GM12878 (cell line): ENCODE results near the gene MVP.
"Not testable (repeated sequence)": the region's sequence is repeated elsewhere in the genome, so short reads cannot be mapped to it uniquely, and the experiment has no call there.

Experiments used
- CTCF ChIP-seq, 3 experiments: IDR thresholded peaks in 2 of 3; conservative IDR thresholded peaks in 1 of 3; 2 replicates each; pipeline ENCODE4 v1.5.1; 2011; ENCODE audit warnings: low read depth in 3 of 3, low read length in 3 of 3, mild to moderate bottlenecking in 3 of 3, control low read depth in 2 of 3, moderate library complexity in 2 of 3, inconsistent platforms in 1 of 3, mixed read lengths in 1 of 3; ENCODE audit not compliant: control insufficient read depth in 2 of 3, insufficient read depth in 1 of 3; ENCODE audit errors: extremely low read depth in 1 of 3
- SRF ChIP-seq, 2 experiments: IDR thresholded peaks; 2 replicates each; pipeline ENCODE4 v1.6.1; 2011; ENCODE audit warnings: low read depth in 2 of 2, low read length in 2 of 2, mild to moderate bottlenecking in 1 of 2, moderate library complexity in 1 of 2
- YY1 ChIP-seq: IDR thresholded peaks from 2 replicates; pipeline ENCODE4 v1.6.1; 2011; ENCODE audit warnings: low read depth, mild to moderate bottlenecking, low read length
- TF ChIP-seq, protein P1 (sequence below): fragments of 450-650 bp; formaldehyde crosslinking; IDR thresholded peaks from 2 replicates; pipeline ENCODE4 v1.4.0; 2020; ENCODE audit warnings: mild to moderate bottlenecking, moderate library complexity
- TF ChIP-seq, protein P2 (sequence below): IDR thresholded peaks from 2 replicates; pipeline ENCODE4 v1.6.1; 2012; ENCODE audit warnings: mild to moderate bottlenecking, low read depth, low read length

GRCh38 chr16:29783094-29783953 is 36.9 kb upstream of the MVP start:
- TF ChIP-seq, protein P1, sequence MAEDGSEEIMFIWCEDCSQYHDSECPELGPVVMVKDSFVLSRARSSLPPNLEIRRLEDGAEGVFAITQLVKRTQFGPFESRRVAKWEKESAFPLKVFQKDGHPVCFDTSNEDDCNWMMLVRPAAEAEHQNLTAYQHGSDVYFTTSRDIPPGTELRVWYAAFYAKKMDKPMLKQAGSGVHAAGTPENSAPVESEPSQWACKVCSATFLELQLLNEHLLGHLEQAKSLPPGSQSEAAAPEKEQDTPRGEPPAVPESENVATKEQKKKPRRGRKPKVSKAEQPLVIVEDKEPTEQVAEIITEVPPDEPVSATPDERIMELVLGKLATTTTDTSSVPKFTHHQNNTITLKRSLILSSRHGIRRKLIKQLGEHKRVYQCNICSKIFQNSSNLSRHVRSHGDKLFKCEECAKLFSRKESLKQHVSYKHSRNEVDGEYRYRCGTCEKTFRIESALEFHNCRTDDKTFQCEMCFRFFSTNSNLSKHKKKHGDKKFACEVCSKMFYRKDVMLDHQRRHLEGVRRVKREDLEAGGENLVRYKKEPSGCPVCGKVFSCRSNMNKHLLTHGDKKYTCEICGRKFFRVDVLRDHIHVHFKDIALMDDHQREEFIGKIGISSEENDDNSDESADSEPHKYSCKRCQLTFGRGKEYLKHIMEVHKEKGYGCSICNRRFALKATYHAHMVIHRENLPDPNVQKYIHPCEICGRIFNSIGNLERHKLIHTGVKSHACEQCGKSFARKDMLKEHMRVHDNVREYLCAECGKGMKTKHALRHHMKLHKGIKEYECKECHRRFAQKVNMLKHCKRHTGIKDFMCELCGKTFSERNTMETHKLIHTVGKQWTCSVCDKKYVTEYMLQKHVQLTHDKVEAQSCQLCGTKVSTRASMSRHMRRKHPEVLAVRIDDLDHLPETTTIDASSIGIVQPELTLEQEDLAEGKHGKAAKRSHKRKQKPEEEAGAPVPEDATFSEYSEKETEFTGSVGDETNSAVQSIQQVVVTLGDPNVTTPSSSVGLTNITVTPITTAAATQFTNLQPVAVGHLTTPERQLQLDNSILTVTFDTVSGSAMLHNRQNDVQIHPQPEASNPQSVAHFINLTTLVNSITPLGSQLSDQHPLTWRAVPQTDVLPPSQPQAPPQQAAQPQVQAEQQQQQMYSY = not testable (repeated sequence)
- not testable (repeated sequence) for TF ChIP-seq CTCF (IDR thresholded peaks at IDR 0.05 in 2 of 3, conservative IDR thresholded peaks at IDR 0.05 in 1 of 3; ENCODE audit: control insufficient read depth in 2 of 3, extremely low read depth in 1 of 3, insufficient read depth in 1 of 3, low read depth in 3 of 3, low read length in 3 of 3); SRF (IDR thresholded peaks at IDR 0.05; ENCODE audit: low read depth in 2 of 2, low read length in 2 of 2); YY1
- TF ChIP-seq, protein P2, sequence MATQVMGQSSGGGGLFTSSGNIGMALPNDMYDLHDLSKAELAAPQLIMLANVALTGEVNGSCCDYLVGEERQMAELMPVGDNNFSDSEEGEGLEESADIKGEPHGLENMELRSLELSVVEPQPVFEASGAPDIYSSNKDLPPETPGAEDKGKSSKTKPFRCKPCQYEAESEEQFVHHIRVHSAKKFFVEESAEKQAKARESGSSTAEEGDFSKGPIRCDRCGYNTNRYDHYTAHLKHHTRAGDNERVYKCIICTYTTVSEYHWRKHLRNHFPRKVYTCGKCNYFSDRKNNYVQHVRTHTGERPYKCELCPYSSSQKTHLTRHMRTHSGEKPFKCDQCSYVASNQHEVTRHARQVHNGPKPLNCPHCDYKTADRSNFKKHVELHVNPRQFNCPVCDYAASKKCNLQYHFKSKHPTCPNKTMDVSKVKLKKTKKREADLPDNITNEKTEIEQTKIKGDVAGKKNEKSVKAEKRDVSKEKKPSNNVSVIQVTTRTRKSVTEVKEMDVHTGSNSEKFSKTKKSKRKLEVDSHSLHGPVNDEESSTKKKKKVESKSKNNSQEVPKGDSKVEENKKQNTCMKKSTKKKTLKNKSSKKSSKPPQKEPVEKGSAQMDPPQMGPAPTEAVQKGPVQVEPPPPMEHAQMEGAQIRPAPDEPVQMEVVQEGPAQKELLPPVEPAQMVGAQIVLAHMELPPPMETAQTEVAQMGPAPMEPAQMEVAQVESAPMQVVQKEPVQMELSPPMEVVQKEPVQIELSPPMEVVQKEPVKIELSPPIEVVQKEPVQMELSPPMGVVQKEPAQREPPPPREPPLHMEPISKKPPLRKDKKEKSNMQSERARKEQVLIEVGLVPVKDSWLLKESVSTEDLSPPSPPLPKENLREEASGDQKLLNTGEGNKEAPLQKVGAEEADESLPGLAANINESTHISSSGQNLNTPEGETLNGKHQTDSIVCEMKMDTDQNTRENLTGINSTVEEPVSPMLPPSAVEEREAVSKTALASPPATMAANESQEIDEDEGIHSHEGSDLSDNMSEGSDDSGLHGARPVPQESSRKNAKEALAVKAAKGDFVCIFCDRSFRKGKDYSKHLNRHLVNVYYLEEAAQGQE = not testable (repeated sequence)
